ENCODE measurements around the gene SIGMAR1. TPM values are rescaled to one million over a fixed set of nuclear protein-coding genes. Genes with fewer than 3 reads are reported as not detected.
A peak's percentile ranks its signal among the peaks of the same experiment; 100 is the strongest.

SIGMAR1 gene
- total RNA-seq, 4 donors from 2014 or later, result 73.4 to 90.3 (median 83.9) TPM

DNA sequence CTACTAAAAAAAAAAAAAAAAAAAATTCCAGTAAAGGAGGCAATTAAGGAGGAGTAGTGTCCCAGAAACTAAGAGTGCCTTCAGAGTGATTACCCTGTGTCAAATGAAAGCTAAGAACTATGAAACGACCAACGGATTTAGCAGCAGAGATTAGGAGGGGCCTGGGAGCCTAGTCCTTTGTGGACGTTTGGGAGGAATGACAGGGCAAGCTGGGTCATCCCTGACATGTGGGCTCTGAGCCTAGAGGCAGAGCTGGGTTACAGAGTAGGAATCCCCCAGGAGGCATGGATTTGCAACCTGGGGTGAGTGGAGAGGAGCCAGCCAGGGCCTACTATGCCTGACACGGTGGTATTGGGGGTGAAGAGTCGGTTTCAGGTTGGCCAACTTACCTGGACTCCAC lies 4.4 kb downstream of the SIGMAR1 start:
- Histone ChIP-seq H3K27ac (replicated peaks in 1 of 4) (no peak overlapping the region), H3K4me3 (no peak overlapping the region), H3K4me1 (peaks cover 22 to 44% (median 42%) of the 10 kb centered on the region in 4 donors), H3K9me3 (peaks cover 0 to 3% (median 0%) of the 10 kb centered on the region in 4 donors), H3K27me3 (peaks cover 2 to 25% (median 10%) of the 10 kb centered on the region in 4 donors), H3K36me3 (peaks cover 0 to 14% (median 12%) of the 10 kb centered on the region in 4 donors)
- DNase-seq (ENCODE audit: extremely low spot score), result no peak
- intact Hi-C loops (cut with DNase I), result loop anchor here (5.0 kb wide), 1 partner anchor 69 kb away; no protein-coding TSS in a partner anchor
- TF ChIP-seq, protein P1, sequence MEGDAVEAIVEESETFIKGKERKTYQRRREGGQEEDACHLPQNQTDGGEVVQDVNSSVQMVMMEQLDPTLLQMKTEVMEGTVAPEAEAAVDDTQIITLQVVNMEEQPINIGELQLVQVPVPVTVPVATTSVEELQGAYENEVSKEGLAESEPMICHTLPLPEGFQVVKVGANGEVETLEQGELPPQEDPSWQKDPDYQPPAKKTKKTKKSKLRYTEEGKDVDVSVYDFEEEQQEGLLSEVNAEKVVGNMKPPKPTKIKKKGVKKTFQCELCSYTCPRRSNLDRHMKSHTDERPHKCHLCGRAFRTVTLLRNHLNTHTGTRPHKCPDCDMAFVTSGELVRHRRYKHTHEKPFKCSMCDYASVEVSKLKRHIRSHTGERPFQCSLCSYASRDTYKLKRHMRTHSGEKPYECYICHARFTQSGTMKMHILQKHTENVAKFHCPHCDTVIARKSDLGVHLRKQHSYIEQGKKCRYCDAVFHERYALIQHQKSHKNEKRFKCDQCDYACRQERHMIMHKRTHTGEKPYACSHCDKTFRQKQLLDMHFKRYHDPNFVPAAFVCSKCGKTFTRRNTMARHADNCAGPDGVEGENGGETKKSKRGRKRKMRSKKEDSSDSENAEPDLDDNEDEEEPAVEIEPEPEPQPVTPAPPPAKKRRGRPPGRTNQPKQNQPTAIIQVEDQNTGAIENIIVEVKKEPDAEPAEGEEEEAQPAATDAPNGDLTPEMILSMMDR (IDR thresholded peaks at IDR 0.05), result no peak
- TF ChIP-seq EP300 (IDR thresholded peaks at IDR 0.05), result no peak
- no peak for TF ChIP-seq POLR2A (IDR thresholded peaks at IDR 0.05; ENCODE audit: low read depth)
- TF ChIP-seq POLR2AphosphoS5 (IDR thresholded peaks at IDR 0.05), result no peak
- WGBS, result 54% methylated on average over 5 of the region's 5 CpGs

DNA sequence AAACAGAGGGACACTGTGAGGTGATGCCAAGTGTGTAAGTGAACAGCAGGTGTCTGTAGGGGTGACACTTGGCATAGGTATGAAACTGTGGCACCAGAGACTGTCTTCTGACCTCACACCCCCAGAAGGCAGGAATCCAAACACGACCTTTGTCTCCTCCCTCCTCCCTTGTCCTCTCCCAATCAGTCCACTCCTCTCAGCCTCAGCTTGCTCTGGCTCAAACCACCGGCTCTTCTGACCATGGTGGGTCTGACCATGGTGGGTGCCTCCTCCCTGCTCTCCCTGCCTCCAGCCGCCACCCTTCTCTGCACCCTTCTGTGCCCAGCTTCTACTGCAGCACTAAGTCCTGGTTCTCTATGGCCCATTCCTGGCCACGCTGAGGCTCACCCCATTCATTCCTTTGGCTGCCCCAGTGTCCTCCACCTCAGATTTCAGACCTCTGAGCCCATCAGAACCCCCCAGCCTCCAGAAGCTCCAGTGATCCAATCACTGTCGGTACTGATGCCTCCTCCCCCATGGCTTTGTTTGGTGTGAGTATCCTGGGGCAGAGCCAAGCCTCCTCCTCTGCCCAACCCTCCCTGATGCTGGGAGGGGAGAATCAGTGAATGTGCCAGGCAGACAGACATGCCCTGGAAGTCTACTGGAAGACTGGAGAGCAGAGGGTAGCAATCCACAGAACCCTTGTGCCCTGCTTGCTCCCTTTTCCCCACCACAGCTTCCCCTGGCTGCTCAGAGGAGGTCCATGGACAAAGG lies 7.0 kb downstream of the SIGMAR1 start:
- H3K36me3 ChIP-seq, result peaks cover 0 to 11% (median 10%) of the 10 kb centered on the region in 4 donors
- DNase-seq (ENCODE audit: extremely low spot score), result no peak
- H3K27ac ChIP-seq (replicated peaks in 1 of 4), result no peak overlapping the region
- intact Hi-C loops (cut with DNase I), result loop anchor here (5.0 kb wide), 1 partner anchor 72 kb away; no protein-coding TSS in a partner anchor
- no peak for TF ChIP-seq POLR2AphosphoS5 (IDR thresholded peaks at IDR 0.05)
- TF ChIP-seq, protein P1 (IDR thresholded peaks at IDR 0.05), result no peak
- TF ChIP-seq POLR2A (IDR thresholded peaks at IDR 0.05; ENCODE audit: low read depth), result no peak
- TF ChIP-seq EP300 (IDR thresholded peaks at IDR 0.05), result no peak
- WGBS, result 39% methylated on average over 5 of the region's 5 CpGs
- peaks cover 0 to 51% (median 34%) of the 10 kb centered on the region in 4 donors for H3K27me3 ChIP-seq
- H3K4me1 ChIP-seq, result peaks cover 4 to 30% (median 25%) of the 10 kb centered on the region in 4 donors
- no peaks in the 10 kb centered on the region for H3K9me3 ChIP-seq
- H3K4me3 ChIP-seq, result no peak overlapping the region

- Histone ChIP-seq H3K4me3 (peak overlapping the region in 3 of 4 donors; percentile 47 to 64 (median 56)), H3K4me1 (peaks cover 6 to 27% (median 25%) of the 10 kb centered on the region in 4 donors), H3K27ac (replicated peaks in 1 of 4) (no peak overlapping the region), H3K36me3 (no peaks in the 10 kb centered on the region), H3K27me3 (peaks cover 0 to 62% (median 45%) of the 10 kb centered on the region in 4 donors), H3K9me3 (no peaks in the 10 kb centered on the region)
- intact Hi-C loops (cut with DNase I), result no loop called here
- 42% methylated on average over 5 of the region's 5 CpGs for WGBS
- DNase-seq (ENCODE audit: extremely low spot score), result no peak
- TF ChIP-seq POLR2AphosphoS5 (IDR thresholded peaks at IDR 0.05) (no peak), POLR2A (IDR thresholded peaks at IDR 0.05; ENCODE audit: low read depth) (no peak), EP300 (IDR thresholded peaks at IDR 0.05) (no peak)
- TF ChIP-seq, protein P1 (IDR thresholded peaks at IDR 0.05), result no peak
Measured at GRCh38 chr9:34629491-34629808, 8.1 kb downstream of the SIGMAR1 start.

DNA sequence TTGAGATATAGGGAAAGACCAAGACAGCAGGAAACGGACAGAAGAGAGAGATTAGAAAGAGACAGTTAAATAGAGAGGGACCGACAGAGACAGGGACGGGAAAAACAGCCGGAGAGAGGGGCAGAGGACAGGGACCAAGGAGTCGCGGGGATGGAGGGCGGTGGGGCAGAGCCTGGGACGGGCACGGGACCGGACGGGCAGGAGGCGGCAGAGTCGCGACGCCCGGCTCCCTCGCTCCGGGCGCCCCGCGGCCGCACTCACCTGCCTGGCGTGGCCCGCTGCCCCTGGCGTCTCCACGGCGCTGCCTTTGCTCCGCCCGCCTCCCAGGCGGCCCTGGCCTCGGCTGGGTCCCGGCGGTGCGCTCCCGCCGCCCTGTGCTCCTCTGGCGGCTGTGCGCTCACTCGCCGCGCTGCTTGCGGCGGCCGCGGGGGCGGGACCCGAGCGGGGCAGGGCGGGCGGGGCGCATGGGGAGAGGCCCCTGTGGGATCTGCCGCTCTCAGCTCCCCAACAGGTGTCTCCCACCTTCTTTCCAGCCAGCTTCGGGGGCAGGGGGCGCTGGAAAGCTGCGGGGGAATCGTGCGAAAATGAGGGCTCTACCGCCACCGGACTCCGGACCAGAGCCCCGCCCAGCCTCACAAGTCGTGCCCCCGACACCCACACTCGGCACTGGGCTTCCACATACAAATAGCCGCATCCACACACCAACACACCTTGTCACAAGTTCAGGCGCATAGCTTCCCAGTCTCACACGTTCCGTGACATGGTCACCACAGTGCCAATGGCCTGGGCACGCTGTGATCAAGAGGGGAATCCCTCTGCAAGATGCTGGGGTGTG lies 8.7 kb downstream of the SIGMAR1 start, which contains the start of gene ARID3C:
Gene ARID3C (minus strand): TSS at position 411 of the 835 bp plus-strand sequence. CDS start 1,052 bp downstream, outside the sequence.
- no peaks in the 10 kb centered on the region for H3K36me3 ChIP-seq
- no peak for DNase-seq (ENCODE audit: extremely low spot score)
- intact Hi-C loops (cut with DNase I), result no loop called here
- peak within 1 kb of the TSS; percentile 47 to 64 (median 52) for H3K4me3 ChIP-seq
- H3K27me3 ChIP-seq, result peaks cover 0 to 68% (median 51%) of the 10 kb centered on the region in 4 donors
- no peak within 1 kb of the TSS for H3K27ac ChIP-seq (replicated peaks in 1 of 4)
- TF ChIP-seq POLR2A (IDR thresholded peaks at IDR 0.05; ENCODE audit: low read depth), result no peak
- WGBS, result 3% methylated on average over 32 of the region's 69 CpGs
- H3K9me3 ChIP-seq, result no peaks in the 10 kb centered on the region
- H3K4me1 ChIP-seq, result peaks cover 9 to 29% (median 24%) of the 10 kb centered on the region in 4 donors
